HepG2 (cell line): ENCODE measurements around the gene TASOR2. TPM values are rescaled to one million over a fixed set of nuclear protein-coding genes. Genes with fewer than 3 reads are reported as not detected.

Experiments used
- ATAC-seq: fragments of 200-7000 bp; cut with Tn5 transposase; 3 replicates; pipeline ENCODE4 v1.9.1; 2020; ENCODE audit warnings: mild to moderate bottlenecking, moderate library complexity
- BruUV-seq: library from RNA; stranded (reverse); fragments of 400-500 nt; replicated peaks from 2 replicates; lab custom pipeline; 2021; lab: Mats Ljungman, UMichigan
- CTCF ChIA-PET: fragments of 300-600 bp; formaldehyde crosslinking; extraction: SDS; loops from one replicate; lab custom pipeline; 2021; ENCODE audit warnings: low total read pairs, inconsistent platforms, low intra/inter-chr PET ratio; lab: Yijun Ruan, JAX
- POLR2A ChIA-PET: fragments of 350-600 bp; sonication (Branson Sonifier 250); formaldehyde crosslinking; loops from one replicate; lab custom pipeline; 2020; ENCODE audit warnings: antibody characterized with exemption, inconsistent platforms; lab: Yijun Ruan, JAX
- DNase-seq: peaks from one replicate; pipeline ENCODE4 v3.0.0-alpha.2; 2015; ENCODE audit warnings: low spot score
- FAIRE-seq: peaks from 3 replicates; lab custom pipeline; 2011; peaks lifted over from hg19 to GRCh38; lab: Jason Lieb, UNC
- H2AFZ ChIP-seq: one replicate; pipeline ENCODE4 v1.6.1; 2011; ENCODE audit warnings: low read length, inconsistent platforms
- H3K27ac ChIP-seq: fragments of 300-600 bp; 3 replicates; pipeline ENCODE4 v1.8.0; 2011; ENCODE audit warnings: mixed run types, mild to moderate bottlenecking, mixed read lengths, low read length, inconsistent platforms; ENCODE audit not compliant: insufficient read depth; ENCODE audit errors: extremely low read length
- H3K27me3 ChIP-seq, 2 experiments: fragments of 200-600 bp in 1 of 2; 2 replicates in 1 of 2; 3 replicates in 1 of 2; pipeline versions ENCODE4 v1.6.0 to v1.8.0; 2011; ENCODE audit warnings: low read length in 2 of 2, mild to moderate bottlenecking in 2 of 2, moderate library complexity in 2 of 2, inconsistent platforms in 1 of 2; ENCODE audit not compliant: insufficient read depth in 2 of 2, control insufficient read depth in 1 of 2
- H3K36me3 ChIP-seq, 2 experiments: fragments of 200-600 bp in 1 of 2; replicated peaks in 1 of 2; 2 replicates in 1 of 2; 3 replicates in 1 of 2; pipeline versions ENCODE4 v1.5.1 to v1.8.0; 2011; ENCODE audit warnings: low read length in 2 of 2, inconsistent platforms in 1 of 2; ENCODE audit not compliant: insufficient read depth in 2 of 2, control insufficient read depth in 1 of 2
- H3K4me1 ChIP-seq: 2 replicates; pipeline ENCODE4 v1.5.1; 2012; ENCODE audit warnings: low read length, inconsistent platforms; ENCODE audit not compliant: insufficient read depth
- H3K4me2 ChIP-seq: 2 replicates; pipeline ENCODE4 v1.6.0; 2011; ENCODE audit warnings: low read depth, low read length, inconsistent platforms
- H3K4me3 ChIP-seq, 3 experiments: fragments of 200-600 bp in 1 of 3; sonication (generic), shearing (Covaris generic) in 1 of 3; replicated peaks in 1 of 3; 2 replicates each; pipeline ENCODE4 v1.5.1; 2011 to 2016; ENCODE audit warnings: low read length in 3 of 3, inconsistent platforms in 2 of 3, low read depth in 2 of 3, mild to moderate bottlenecking in 2 of 3, control low read depth in 1 of 3, mixed read lengths in 1 of 3; ENCODE audit not compliant: insufficient read depth in 1 of 3
- H3K79me2 ChIP-seq: one replicate; pipeline ENCODE4 v1.6.1; 2011; ENCODE audit warnings: low read length, inconsistent platforms; ENCODE audit not compliant: insufficient read depth
- H3K9ac ChIP-seq: 2 replicates; pipeline ENCODE4 v1.6.0; 2011; ENCODE audit warnings: mild to moderate bottlenecking, low read depth, low read length, inconsistent platforms; ENCODE audit not compliant: insufficient read depth
- H3K9me3 ChIP-seq: 2 replicates; pipeline ENCODE4 v1.5.1; 2012; ENCODE audit warnings: mild to moderate bottlenecking, low read length
- H4K20me1 ChIP-seq: 2 replicates; pipeline ENCODE4 v1.6.0; 2011; ENCODE audit warnings: inconsistent platforms, mild to moderate bottlenecking, low read length, moderate library complexity; ENCODE audit not compliant: insufficient read depth
- ISX ChIP-seq: sonication (generic); formaldehyde crosslinking; conservative IDR thresholded peaks from 2 replicates; pipeline ENCODE4 v1.5.0; 2020; ENCODE audit warnings: missing genetic modification reagents
- KLF11 ChIP-seq: IDR thresholded peaks from 2 replicates; pipeline ENCODE4 v1.6.1; 2016; ENCODE audit warnings: missing compliant biosample characterization
- MTF2 ChIP-seq: sonication (generic); formaldehyde crosslinking; IDR thresholded peaks from 2 replicates; pipeline ENCODE4 v1.5.0; 2020; ENCODE audit warnings: missing genetic modification reagents, borderline replicate concordance
- POLR2AphosphoS5 ChIP-seq: IDR thresholded peaks from 2 replicates; pipeline ENCODE4 v1.6.1; 2012; ENCODE audit warnings: low read depth, low read length
- USF2 ChIP-seq, 2 experiments: sonication (generic) in 1 of 2; formaldehyde crosslinking in 1 of 2; IDR thresholded peaks; 2 replicates each; pipeline versions ENCODE4 v1.5.1 to v1.6.1; 2011 to 2020; ENCODE audit warnings: borderline replicate concordance in 1 of 2, low read depth in 1 of 2, low read length in 1 of 2, mild to moderate bottlenecking in 1 of 2, missing genetic modification reagents in 1 of 2, moderate library complexity in 1 of 2
- ZNF256 ChIP-seq: sonication (generic); formaldehyde crosslinking; conservative IDR thresholded peaks from 2 replicates; pipeline ENCODE4 v1.4.0; 2020; ENCODE audit warnings: missing genetic modification reagents
- ZNF276 ChIP-seq: sonication (generic); formaldehyde crosslinking; IDR thresholded peaks from 2 replicates; pipeline ENCODE4 v1.4.0; 2020; ENCODE audit warnings: mild to moderate bottlenecking, low read depth, missing genetic modification reagents
- ZNF430 ChIP-seq: sonication (generic); formaldehyde crosslinking; IDR thresholded peaks from 2 replicates; pipeline ENCODE4 v1.9.0; 2021; ENCODE audit warnings: mild to moderate bottlenecking, missing genetic modification reagents
- ZNF574 ChIP-seq: sonication (generic); formaldehyde crosslinking; IDR thresholded peaks from 2 replicates; pipeline ENCODE4 v1.4.0; 2020; ENCODE audit warnings: missing genetic modification reagents
- ZSCAN20 ChIP-seq: sonication (generic); formaldehyde crosslinking; IDR thresholded peaks from 2 replicates; pipeline ENCODE4 v1.4.0; 2020; ENCODE audit warnings: missing genetic modification reagents, mild to moderate bottlenecking, borderline replicate concordance
- WGBS: methylation state at CpG from one replicate; pipeline ENCODE4 v1.1.6; 2017; ENCODE audit warnings: low lambda C conversion rate; 5-methylcytosine and 5-hydroxymethylcytosine counted together
- in situ Hi-C: cut with HindIII; loops from 2 replicates; pipeline ENCODE4 v1.10.0; 2017; ENCODE audit warnings: low pct_unique_long_range_greater_than_20kb; ENCODE audit not compliant: extremely low pct_ligation_motif_present
- intact Hi-C: fragments of 100-400 bp; cut with micrococcal nuclease; formaldehyde crosslinking; loops from one replicate; pipeline ENCODE4 v1.10.0; 2022; ENCODE audit not compliant: unreplicated experiment
- polyA plus RNA-seq, 8 experiments: library from polyadenylated mRNA; depleted of rRNA in 3 of 8; stranded (reverse) in 7 of 8; unstranded in 1 of 8; fragments of >200 nt; fragmentation: Illumina TruSeq in 4 of 8; extraction: Trizol in 4 of 8; gene quantifications; 2 replicates each; pipeline versions ENCODE4 v1.2.1 to v1.2.3, GENCODE V29; 2011 to 2016; ENCODE audit warnings: low read depth in 4 of 8, missing spikeins in 1 of 8, mixed read lengths in 1 of 8; ENCODE audit not compliant: insufficient read depth in 1 of 8
- total RNA-seq, 5 experiments: library from RNA; depleted of rRNA; stranded (reverse); fragments of >200 nt; fragmentation: Illumina TruSeq; extraction: Trizol; gene quantifications; 2 replicates each; pipeline ENCODE4 v1.2.3, GENCODE V29; 2016; ENCODE audit warnings: low read depth in 1 of 5

The TASOR2 gene
- total and polyA plus RNA-seq, 2 of the 13 experiments (the other 11 are each of a cell fraction or from before 2014, with no cell fraction given), result 24.2 to 55.3 TPM

GRCh38 chr10:5666008-5666840, 18.4 kb upstream of the TASOR2 start, which contains the start of gene ASB13 (continued):
- TF ChIP-seq ZNF574 (CRISPR knock-in tag) (peak; percentile 59; the same call in 1 of the 2 replicates), KLF11 (no peak), ZNF256 (CRISPR knock-in tag) (peak; percentile 68)

GRCh38 chr10:5666841-5667630, 17.6 kb upstream of the TASOR2 start:
- DNase-seq, result no peak
- Histone ChIP-seq H3K4me2 (peak overlapping the region; percentile 100), H3K27me3 (peaks cover 0 to 10% of the 10 kb centered on the region in 2 experiments; a peak in 1 of 5 replicates), H3K79me2 (peaks cover 7% of the 10 kb centered on the region), H3K27ac (peak overlapping the region; percentile 20), H4K20me1 (no peaks in the 10 kb centered on the region), H3K4me1 (peaks cover 49% of the 10 kb centered on the region), H2AFZ (no peak overlapping the region), H3K9ac (peak overlapping the region; percentile 35; the same call in 1 of the 2 replicates), H3K9me3 (no peaks in the 10 kb centered on the region), H3K36me3 (no peaks in the 10 kb centered on the region), H3K4me3 (peak overlapping the region; percentile 73 to 98 (median 96))
- intact Hi-C loops, result loop anchor here (5.0 kb wide), 1 partner anchor 35 kb away; no protein-coding TSS in a partner anchor
- POLR2A ChIA-PET, result interaction anchor here (0.8 kb wide), 1 partner anchor 17 kb away, joined by 3 read pairs; the partner anchor contains the start of gene TASOR2
- in situ Hi-C loops, result no loop called here
- BruUV-seq, result no TSS peak
- ATAC-seq, result peak; percentile 22
- FAIRE-seq, result no peak
- WGBS, result 22% methylated on average over 15 of the region's 15 CpGs
- CTCF ChIA-PET, result no interaction called here
- TF ChIP-seq MTF2 (CRISPR knock-in tag), result no peak
- no peak for TF ChIP-seq ZSCAN20 (CRISPR knock-in tag)
- TF ChIP-seq ZNF276 (CRISPR knock-in tag), result no peak
- no peak for TF ChIP-seq ISX
- peak; percentile 45; the same call in 1 of the 2 replicates for TF ChIP-seq ZNF430 (CRISPR knock-in tag)
- TF ChIP-seq USF2 (IDR thresholded peaks at IDR 0.05; ENCODE audit: low read depth, low read length), result no peak
- TF ChIP-seq USF2 (CRISPR knock-in tag; IDR thresholded peaks at IDR 0.05; ENCODE audit: borderline replicate concordance), result no peak
- TF ChIP-seq POLR2AphosphoS5, result no peak
